HCEC 1CT (cell line): ENCODE measurements around the gene ABHD11.
"Not testable (repeated sequence)": the region's sequence is repeated elsewhere in the genome, so short reads cannot be mapped to it uniquely, and the experiment has no call there.

Source experiments
- DNase-seq: peaks from one replicate; pipeline ENCODE4 v3.0.0-alpha.2; 2017

Gene ABHD11

DNA sequence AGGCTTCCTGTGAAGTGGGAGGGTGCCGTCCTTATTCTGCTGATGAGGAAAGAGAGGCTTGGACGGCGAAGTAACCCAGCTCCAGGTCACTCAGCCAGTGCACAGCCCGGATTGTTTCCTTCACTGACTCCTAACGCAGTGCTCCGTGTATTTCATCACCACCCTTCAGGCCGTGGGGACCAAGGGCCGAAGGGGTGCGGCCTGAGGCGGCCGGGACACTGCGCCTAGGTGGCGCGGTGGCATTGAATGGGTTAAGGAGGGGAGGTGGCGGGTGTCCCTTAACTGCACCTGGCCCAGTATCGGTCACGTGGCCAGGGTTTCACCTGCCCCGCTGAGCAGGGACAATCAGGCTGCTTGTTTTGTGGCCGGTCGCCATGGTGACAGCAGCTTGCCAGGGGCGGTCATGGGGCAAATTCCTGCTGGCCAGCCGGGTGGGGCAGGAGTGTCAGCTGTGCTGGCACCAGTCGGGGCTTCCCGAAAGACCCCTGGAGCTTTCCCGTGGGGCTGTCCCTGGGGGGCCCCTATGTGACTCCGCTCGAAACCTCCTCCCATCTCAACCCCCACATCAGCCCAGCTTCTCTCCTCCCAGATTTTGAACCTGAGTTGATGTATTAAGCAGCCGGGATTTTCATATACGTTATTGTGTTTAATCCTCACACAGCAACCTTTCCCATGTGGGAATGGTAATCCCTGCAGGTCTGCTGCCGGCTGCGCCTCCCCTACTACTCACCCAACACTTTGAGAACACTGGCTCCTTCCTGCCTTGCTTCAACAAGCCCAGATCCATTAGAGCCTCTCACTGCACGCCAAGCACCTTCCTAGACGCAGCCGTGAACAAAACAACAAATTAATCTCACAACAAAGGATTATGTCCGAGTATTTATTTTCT, 4.4 kb upstream of the ABHD11 start:
- no peak for DNase-seq

DNA sequence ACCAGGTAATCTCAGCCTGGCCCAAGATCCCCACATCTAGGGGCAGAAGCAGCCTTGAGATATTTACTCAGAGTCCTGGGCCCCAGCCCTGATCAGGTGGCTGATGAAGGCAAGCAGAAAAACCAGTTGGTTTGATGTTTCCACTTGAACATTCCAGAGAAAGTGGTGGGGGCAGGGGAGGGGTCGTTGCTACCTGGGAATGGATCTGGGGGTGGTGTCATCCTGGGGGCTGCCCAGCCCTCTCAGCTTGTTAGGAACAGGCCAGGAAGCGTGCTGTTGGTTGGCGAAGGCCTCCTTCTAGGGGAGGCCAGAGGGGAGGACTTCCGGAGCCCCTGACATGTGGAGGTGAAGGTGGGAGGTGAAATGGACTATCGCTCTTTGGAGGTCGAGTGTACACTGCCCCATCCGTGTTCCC, 3.7 kb upstream of the ABHD11 start:
- no peak for DNase-seq

DNA sequence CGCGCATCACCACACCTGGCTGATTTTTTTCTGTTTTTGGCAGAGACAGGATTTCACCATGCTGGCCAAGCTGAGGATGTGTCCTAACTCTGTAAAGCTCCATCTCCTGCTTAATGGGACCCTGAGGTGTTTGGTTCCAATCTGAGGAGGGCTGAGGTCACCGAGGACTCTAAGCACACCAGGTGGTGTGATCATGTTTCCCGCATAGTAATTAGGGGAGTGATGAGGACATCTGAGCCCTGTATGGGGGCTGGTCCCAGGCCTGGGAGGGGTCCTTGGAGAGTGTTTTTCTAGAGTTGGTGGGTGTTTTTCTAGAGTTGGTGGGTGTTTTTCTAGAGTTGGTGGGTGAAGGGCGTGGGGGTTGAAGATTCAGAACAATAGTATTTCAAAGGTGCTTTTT, 3.0 kb upstream of the ABHD11 start:
- no peak for DNase-seq

GRCh38 chr7:73740771-73741170, 2.2 kb upstream of the ABHD11 start:
- DNase-seq, result no peak

GRCh38 chr7:73740212-73740611, 1.6 kb upstream of the ABHD11 start:
- no peak for DNase-seq

DNA sequence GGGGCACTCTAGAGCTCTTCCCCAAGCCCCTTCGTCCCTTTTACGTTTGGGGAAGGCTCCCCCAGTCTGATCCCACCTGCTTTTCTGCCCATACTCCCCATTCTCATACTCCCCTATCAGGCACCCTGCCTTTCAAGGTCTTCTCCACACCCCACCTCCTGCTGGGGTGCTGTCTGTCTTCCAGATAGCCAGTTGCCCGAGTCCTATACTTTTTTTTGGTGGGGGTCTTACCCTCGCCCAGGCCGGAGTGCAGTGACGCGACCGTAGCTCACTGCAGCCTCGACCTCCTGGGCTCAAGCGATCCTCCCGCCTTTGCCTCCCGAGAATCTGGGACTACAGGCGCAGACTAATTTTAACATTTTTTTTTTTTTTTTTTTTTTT, 775 bp upstream of the ABHD11 start:
- DNase-seq, result no peak

GRCh38 chr7:73738220-73738611, 386 bp downstream of the ABHD11 start:
- peak; percentile 48 for DNase-seq

GRCh38 chr7:73737491-73738219, 947 bp downstream of the ABHD11 start:
- DNase-seq, result no peak

DNA sequence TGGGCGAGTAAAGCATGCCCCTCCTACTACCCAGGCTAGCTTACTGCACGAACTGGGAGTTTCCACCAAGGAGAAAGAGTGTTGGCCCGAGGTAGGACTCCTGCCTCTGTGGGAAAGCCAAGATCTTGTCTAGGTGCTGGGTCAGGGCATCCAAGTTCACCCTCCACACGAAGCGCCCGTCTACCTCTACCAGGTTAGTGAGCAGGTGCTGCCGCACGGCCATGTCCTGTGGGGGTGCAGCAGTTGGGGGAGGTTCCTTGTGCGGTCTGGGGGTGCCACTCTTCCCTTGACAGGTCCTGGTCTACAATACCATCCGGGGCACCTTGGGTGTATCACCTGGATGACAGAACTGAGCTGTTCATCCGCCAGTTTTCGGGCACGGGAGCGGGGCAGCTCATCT, 1.7 kb downstream of the ABHD11 start:
- DNase-seq, result no peak

- DNase-seq, result no peak
Observed at GRCh38 chr7:73735528-73735905, 3.1 kb downstream of the ABHD11 start.

- peak; percentile 74 for DNase-seq
Observed at GRCh38 chr7:73734619-73735527, 3.7 kb downstream of the ABHD11 start.

DNA sequence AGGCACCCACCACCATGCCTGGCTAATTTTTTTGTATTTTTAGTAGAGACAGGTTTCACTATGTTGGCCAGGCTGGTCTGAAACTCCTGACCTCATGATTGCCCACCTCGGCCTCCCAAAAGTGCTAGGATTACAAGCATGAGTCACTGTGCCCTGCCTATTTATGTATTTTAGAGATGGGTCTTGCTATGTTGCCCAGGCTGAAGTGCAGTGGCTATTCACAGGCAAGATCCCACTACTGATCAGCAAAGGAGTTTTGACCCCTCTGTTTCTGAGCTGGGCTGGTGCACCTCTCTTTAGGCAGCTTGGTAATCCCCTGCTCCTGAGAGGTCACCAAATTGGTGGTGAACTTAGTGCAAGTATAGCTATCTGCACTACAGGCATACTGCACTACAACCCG, 6.2 kb downstream of the ABHD11 start:
- DNase-seq, result no peak

DNA sequence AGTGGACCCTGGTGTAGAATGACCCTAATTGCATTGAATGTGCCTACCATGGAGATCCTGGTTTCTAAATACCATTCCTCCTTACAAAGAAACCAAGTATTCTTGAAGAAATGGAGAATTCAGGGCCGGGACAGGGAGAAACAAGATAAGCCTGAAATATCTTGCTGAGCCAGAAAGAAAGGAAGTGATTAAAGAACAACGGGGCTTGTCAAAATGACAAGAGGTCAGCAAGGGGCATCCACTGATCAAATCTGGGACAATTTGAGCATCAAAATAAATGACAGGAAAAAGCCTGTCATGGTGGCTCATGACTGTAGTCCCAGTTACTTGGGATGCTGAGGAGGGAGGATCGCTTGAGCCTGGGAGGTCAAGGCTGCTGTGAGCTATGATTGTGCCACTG, 8.1 kb downstream of the ABHD11 start:
- no peak for DNase-seq

DNA sequence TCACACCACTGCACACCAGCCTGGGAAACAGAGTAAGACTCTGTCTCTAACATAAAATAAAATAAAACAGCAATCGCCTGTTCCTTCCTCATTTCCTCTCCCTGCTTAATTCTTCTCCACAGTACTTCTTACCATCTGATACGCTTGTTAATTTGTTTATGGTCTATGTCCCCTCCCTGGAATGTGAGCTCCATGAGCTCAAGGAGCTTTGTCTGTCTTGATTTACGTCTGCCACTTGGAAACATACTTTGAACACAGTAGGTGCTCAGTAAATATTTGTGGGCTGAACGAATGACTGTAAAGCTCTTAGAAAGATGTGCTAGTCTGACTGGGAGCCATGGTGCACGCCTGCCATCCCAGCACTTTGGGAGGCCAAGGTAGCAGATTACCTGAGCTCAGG, 10.1 kb downstream of the ABHD11 start:
- DNase-seq, result no peak

GRCh38 chr7:73727952-73728351, 10.7 kb downstream of the ABHD11 start:
- DNase-seq, result no peak

DNA sequence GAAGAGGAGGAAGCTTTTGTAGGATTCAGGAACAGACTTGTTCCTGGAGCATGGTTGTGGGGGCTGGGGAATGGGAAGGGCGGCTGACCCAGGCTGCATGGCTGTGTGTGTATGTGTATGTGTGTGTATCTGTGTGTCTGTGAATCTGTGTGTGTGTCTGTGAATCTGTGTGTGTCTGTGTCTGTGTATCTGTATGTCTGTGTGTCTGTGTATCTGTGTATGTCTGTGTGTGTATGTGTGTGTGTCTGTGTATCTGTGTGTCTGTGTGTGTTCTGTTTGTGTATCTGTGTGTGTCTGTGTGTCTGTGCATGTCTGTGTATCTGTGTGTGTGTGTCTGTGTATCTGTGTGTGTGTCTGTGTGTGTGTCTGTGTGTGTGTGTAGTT, 12.5 kb downstream of the ABHD11 start:
- DNase-seq, result no peak

- no peak for DNase-seq
Observed at GRCh38 chr7:73723813-73724212, 14.8 kb downstream of the ABHD11 start.

- DNase-seq, result no peak
Observed at GRCh38 chr7:73722785-73723184, 15.8 kb downstream of the ABHD11 start.

- not testable (repeated sequence) for DNase-seq
Observed at GRCh38 chr7:73722182-73722581, 16.4 kb downstream of the ABHD11 start.

DNA sequence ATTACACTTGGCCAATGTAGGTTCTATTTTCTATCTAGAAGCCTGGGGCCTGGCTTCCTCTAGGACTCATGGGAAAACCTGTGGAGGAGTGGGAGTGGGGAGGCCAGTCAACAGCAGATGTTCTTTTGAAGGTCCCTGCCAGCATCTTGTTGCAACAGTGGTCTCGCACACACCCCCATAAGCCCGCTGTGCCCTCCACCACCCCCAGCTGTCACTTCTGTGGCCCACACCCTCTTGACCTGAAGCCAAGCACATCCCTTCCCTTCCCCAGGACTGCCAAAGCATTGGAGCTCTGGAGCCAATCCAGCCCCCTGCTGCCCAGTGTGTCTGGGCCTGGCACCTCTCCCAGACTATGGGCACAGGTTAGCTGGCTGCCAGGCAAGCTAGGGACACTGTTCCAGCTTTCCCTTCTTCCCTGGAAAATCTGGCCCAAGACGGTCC, 17.2 kb downstream of the ABHD11 start:
- DNase-seq, result no peak

GRCh38 chr7:73720443-73720842, 18.2 kb downstream of the ABHD11 start:
- not testable (repeated sequence) for DNase-seq

- DNase-seq, result no peak
Observed at GRCh38 chr7:73719806-73720169, 18.8 kb downstream of the ABHD11 start.
